Measurements from ENCODE around the gene ADARB2.

The ADARB2 gene

DNA sequence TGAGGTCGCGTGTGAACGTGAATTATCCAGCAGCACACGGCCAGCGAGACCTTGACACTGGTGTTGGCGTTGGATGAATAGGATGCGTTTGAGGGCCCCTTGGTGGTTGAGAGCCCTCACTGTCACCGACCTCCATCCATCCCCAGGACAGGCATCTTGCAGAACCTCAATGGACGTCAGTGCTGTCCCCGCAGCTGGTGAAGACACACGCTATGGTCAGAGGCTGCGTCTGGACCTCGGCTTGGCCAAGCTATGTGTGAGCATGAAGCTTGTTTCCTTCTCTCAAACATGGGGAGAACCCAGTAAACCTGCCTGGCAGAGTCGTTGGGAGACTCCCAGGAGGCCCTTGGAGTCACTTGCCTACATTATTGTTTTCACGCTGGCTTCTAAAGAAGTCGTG lies 229.2 kb downstream of the ADARB2 start:
- no peaks in the 10 kb centered on the region for H3K4me1 ChIP-seq (ENCODE audit: control insufficient read depth, low read length)
- no peak overlapping the region for H3K4me3 ChIP-seq (ENCODE audit: low read length)
- H3K27ac ChIP-seq (ENCODE audit: low read depth, low read length), result no peak overlapping the region
- H4K20me1 ChIP-seq (ENCODE audit: control insufficient read depth, insufficient read depth, low read depth, low read length), result no peaks in the 10 kb centered on the region
- peaks cover 4% of the 10 kb centered on the region; the same call in 1 of the 2 replicates for H3K9me3 ChIP-seq (ENCODE audit: control insufficient read depth, insufficient read depth, low read length)
- no peaks in the 10 kb centered on the region for H3K79me2 ChIP-seq (ENCODE audit: control insufficient read depth, low read length)
- no peaks in the 10 kb centered on the region for H3K27me3 ChIP-seq (ENCODE audit: control insufficient read depth, low read length)
- TF ChIP-seq, protein P1, sequence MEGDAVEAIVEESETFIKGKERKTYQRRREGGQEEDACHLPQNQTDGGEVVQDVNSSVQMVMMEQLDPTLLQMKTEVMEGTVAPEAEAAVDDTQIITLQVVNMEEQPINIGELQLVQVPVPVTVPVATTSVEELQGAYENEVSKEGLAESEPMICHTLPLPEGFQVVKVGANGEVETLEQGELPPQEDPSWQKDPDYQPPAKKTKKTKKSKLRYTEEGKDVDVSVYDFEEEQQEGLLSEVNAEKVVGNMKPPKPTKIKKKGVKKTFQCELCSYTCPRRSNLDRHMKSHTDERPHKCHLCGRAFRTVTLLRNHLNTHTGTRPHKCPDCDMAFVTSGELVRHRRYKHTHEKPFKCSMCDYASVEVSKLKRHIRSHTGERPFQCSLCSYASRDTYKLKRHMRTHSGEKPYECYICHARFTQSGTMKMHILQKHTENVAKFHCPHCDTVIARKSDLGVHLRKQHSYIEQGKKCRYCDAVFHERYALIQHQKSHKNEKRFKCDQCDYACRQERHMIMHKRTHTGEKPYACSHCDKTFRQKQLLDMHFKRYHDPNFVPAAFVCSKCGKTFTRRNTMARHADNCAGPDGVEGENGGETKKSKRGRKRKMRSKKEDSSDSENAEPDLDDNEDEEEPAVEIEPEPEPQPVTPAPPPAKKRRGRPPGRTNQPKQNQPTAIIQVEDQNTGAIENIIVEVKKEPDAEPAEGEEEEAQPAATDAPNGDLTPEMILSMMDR (IDR thresholded peaks at IDR 0.05; ENCODE audit: low read depth, low read length, poor library complexity, severe bottlenecking), result no peak
- TF ChIP-seq EZH2phosphoT487 (IDR thresholded peaks at IDR 0.05; ENCODE audit: borderline replicate concordance, low read length), result no peak
- no peaks in the 10 kb centered on the region for H3K9me2 ChIP-seq (replicated peaks; ENCODE audit: control insufficient read depth, low read length)
- H3F3A ChIP-seq (ENCODE audit: control insufficient read depth, insufficient read depth), result no peaks in the 10 kb centered on the region
- H3K4me2 ChIP-seq (ENCODE audit: low read length), result no peak overlapping the region
- no peaks in the 10 kb centered on the region for H3K36me3 ChIP-seq (ENCODE audit: control insufficient read depth, low read length)

DNA sequence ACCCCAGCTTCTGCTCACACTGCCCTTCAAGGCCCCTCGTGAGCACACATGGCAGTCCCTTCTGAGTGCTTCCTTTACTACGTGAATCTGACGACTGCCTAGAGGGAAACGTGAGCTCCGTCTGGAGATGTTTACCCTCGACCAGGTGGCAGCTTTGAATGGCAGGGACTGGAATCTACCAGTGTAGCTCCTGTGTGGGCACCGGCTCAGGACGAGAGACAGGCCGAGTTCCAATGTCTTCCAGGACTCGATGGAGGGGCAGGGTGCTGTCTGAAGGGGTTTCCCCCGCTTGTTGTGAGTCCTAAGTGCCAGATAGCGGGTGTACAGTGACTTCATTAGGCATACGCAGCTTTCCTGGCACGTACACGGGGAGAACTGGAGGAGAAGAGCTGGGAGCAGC lies 229.9 kb downstream of the ADARB2 start:
- Histone ChIP-seq H3F3A (ENCODE audit: control insufficient read depth, insufficient read depth) (no peaks in the 10 kb centered on the region), H3K4me3 (ENCODE audit: low read length) (no peak overlapping the region), H3K27me3 (ENCODE audit: control insufficient read depth, low read length) (no peaks in the 10 kb centered on the region), H3K9me2 (replicated peaks; ENCODE audit: control insufficient read depth, low read length) (no peaks in the 10 kb centered on the region), H3K27ac (ENCODE audit: low read depth, low read length) (no peak overlapping the region), H3K4me1 (ENCODE audit: control insufficient read depth, low read length) (no peaks in the 10 kb centered on the region), H3K36me3 (ENCODE audit: control insufficient read depth, low read length) (no peaks in the 10 kb centered on the region), H3K9me3 (ENCODE audit: control insufficient read depth, insufficient read depth, low read length) (peaks cover 4% of the 10 kb centered on the region; the same call in 1 of the 2 replicates), H4K20me1 (ENCODE audit: control insufficient read depth, insufficient read depth, low read depth, low read length) (no peaks in the 10 kb centered on the region), H3K4me2 (ENCODE audit: low read length) (no peak overlapping the region), H3K79me2 (ENCODE audit: control insufficient read depth, low read length) (no peaks in the 10 kb centered on the region)
- TF ChIP-seq EZH2phosphoT487 (IDR thresholded peaks at IDR 0.05; ENCODE audit: borderline replicate concordance, low read length), result no peak
- TF ChIP-seq, protein P1 (IDR thresholded peaks at IDR 0.05; ENCODE audit: low read depth, low read length, poor library complexity, severe bottlenecking), result no peak

DNA sequence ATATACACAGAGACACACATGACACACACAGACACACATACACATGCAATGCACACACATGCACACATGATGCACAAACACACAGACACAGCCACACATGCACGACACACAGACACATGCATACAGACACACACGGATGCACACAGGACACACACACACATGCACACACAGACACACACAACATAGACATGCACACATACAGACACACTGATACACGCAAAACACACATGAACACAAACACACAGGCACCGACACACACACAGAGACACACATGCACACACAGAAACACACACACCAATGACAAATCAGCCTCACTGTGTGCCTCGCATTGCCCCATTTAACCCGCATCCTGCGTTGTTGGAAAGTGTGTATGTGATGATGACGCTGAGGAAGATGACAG lies 232.4 kb downstream of the ADARB2 start:
- Histone ChIP-seq H3K4me2 (ENCODE audit: low read length) (no peak overlapping the region), H3K4me1 (ENCODE audit: control insufficient read depth, low read length) (no peaks in the 10 kb centered on the region), H3K9me2 (replicated peaks; ENCODE audit: control insufficient read depth, low read length) (no peaks in the 10 kb centered on the region), H3K27me3 (ENCODE audit: control insufficient read depth, low read length) (no peaks in the 10 kb centered on the region), H3K9me3 (ENCODE audit: control insufficient read depth, insufficient read depth, low read length) (no peaks in the 10 kb centered on the region), H3K4me3 (ENCODE audit: low read length) (no peak overlapping the region), H3K79me2 (ENCODE audit: control insufficient read depth, low read length) (no peaks in the 10 kb centered on the region), H4K20me1 (ENCODE audit: control insufficient read depth, insufficient read depth, low read depth, low read length) (no peaks in the 10 kb centered on the region), H3K36me3 (ENCODE audit: control insufficient read depth, low read length) (no peaks in the 10 kb centered on the region), H3K27ac (ENCODE audit: low read depth, low read length) (no peak overlapping the region), H3F3A (ENCODE audit: control insufficient read depth, insufficient read depth) (no peaks in the 10 kb centered on the region)
- TF ChIP-seq, protein P1 (IDR thresholded peaks at IDR 0.05; ENCODE audit: low read depth, low read length, poor library complexity, severe bottlenecking), result no peak
- TF ChIP-seq EZH2phosphoT487 (IDR thresholded peaks at IDR 0.05; ENCODE audit: borderline replicate concordance, low read length), result no peak

DNA sequence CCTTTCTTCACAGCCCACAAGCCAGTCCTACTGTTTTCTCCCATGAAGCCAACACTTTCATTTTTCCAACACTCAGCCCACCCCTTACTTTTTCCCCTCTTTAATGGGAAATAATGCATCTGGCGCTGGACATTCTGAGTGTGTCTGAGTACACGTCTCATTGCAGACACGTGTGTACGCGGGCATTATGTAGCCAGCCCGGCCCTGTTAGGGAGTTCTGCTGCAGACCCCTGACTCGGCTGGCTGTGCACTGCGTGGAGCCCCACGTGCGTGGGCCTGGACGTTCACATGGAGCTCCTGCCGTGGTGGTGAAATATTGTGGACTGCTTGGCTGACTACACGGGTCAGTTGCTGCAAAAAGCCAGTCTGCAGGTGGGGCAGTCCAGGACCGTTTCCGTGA lies 233.0 kb downstream of the ADARB2 start:
- H3K4me3 ChIP-seq (ENCODE audit: low read length), result no peak overlapping the region
- H3K9me3 ChIP-seq (ENCODE audit: control insufficient read depth, insufficient read depth, low read length), result no peaks in the 10 kb centered on the region

More for the DNA sequence above, 233.0 kb downstream of the ADARB2 start:
- Histone ChIP-seq H3K36me3 (ENCODE audit: control insufficient read depth, low read length) (no peaks in the 10 kb centered on the region), H3F3A (ENCODE audit: control insufficient read depth, insufficient read depth) (no peaks in the 10 kb centered on the region), H3K9me2 (replicated peaks; ENCODE audit: control insufficient read depth, low read length) (no peaks in the 10 kb centered on the region), H3K79me2 (ENCODE audit: control insufficient read depth, low read length) (no peaks in the 10 kb centered on the region), H3K27me3 (ENCODE audit: control insufficient read depth, low read length) (no peaks in the 10 kb centered on the region), H3K27ac (ENCODE audit: low read depth, low read length) (no peak overlapping the region), H3K4me1 (ENCODE audit: control insufficient read depth, low read length) (no peaks in the 10 kb centered on the region), H3K4me2 (ENCODE audit: low read length) (no peak overlapping the region), H4K20me1 (ENCODE audit: control insufficient read depth, insufficient read depth, low read depth, low read length) (no peaks in the 10 kb centered on the region)
- no peak for TF ChIP-seq EZH2phosphoT487 (IDR thresholded peaks at IDR 0.05; ENCODE audit: borderline replicate concordance, low read length)
- TF ChIP-seq, protein P1 (IDR thresholded peaks at IDR 0.05; ENCODE audit: low read depth, low read length, poor library complexity, severe bottlenecking), result no peak

Data from DOHH2 (cell line).